Stimulated activated CD4-positive, alpha-beta T cell treated with anti-CD3 and anti-CD28 coated beads, Interleukin-15, amount 100 ng/mL, for 1 hour (primary cell): ENCODE data around the gene RNFT2.

ENCODE experiments used
- DNase-seq, 2 donors: peaks; one replicate each; pipeline ENCODE4 v3.0.0-alpha.2; 2020; ENCODE audit warnings: low read depth in 1 of 2, low spot score in 1 of 2

Gene RNFT2

DNA sequence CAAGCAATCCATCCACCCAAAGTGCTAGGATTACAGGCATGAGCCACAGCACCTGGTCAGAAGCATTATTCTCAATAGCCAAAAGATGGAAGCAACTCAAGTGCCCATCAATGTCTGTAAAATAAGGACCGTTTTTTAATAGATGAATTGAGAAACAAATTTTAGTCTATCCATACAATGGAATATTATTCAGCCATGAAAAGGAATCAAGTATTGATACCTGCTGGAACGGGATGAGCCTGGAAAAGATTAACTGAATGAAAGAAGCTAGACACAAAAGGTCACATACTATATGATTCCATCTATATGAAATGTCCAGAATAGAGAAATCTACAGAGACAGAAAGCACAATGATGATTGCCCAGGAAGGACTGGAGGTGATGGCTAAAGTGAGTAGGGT, 163.5 kb downstream of the RNFT2 start:
- DNase-seq = no peak
